Ovary (tissue), 3 donors: ENCODE measurements around the gene MKLN1.

Experiments
- CTCF ChIP-seq, 3 donors: fragments of 450-650 bp in 2 of 3; fragments of 200-600 bp in 1 of 3; IDR thresholded peaks; one replicate each; pipeline versions ENCODE4 v1.5.1 to v1.8.0; 2016 to 2022; ENCODE audit warnings: antibody characterized with exemption in 3 of 3, mild to moderate bottlenecking in 1 of 3
- POLR2A ChIP-seq: fragments of 450-650 bp; IDR thresholded peaks from one replicate; pipeline ENCODE4 v1.6.1; 2017; ENCODE audit warnings: antibody characterized with exemption, mild to moderate bottlenecking, moderate library complexity
- donor health status: DM: no; HTN: no; CAD: no.

GRCh38 chr7:131493581-131493980 is 165.9 kb downstream of the MKLN1 start:
- TF ChIP-seq CTCF (IDR thresholded peaks at IDR 0.05) (no peak), POLR2A (no peak)
